ENCODE results near the gene ZNF431. TPM values are rescaled to one million over a fixed set of nuclear protein-coding genes. Genes with fewer than 3 reads are reported as not detected.
"Not testable (repeated sequence)": the region's sequence is repeated elsewhere in the genome, so short reads cannot be mapped to it uniquely, and the experiment has no call there.

The ZNF431 gene
- total and polyA plus RNA-seq, 3 donors from 2014 or later, result 12.8 to 50.0 (median 49.4) TPM

- Histone ChIP-seq H3K9me3 (no peaks in the 10 kb centered on the region), H3K27me3 (no peaks in the 10 kb centered on the region), H3K4me1 (no peaks in the 10 kb centered on the region), H3K4me3 (no peak overlapping the region), H3K27ac (no peak overlapping the region), H3K36me3 (ENCODE audit: low read depth, missing control alignments) (no peaks in the 10 kb centered on the region)
- TF ChIP-seq CTCF (IDR thresholded peaks at IDR 0.05) (no peak), POLR2A (IDR thresholded peaks at IDR 0.05) (no peak)
- intact Hi-C loops (cut with DNase I; ENCODE audit: low total_unique reads), result no loop called here
- 35 to 50% methylated on average over 6 of the region's 6 CpGs for WGBS, 2 donors
- DNase-seq, result no peak
Measured at GRCh38 chr19:21210037-21210621, 68.3 kb downstream of the ZNF431 start.

GRCh38 chr19:21221693-21222092 lies 79.9 kb downstream of the ZNF431 start:
- no peak for TF ChIP-seq POLR2A (IDR thresholded peaks at IDR 0.05)
- no peak for TF ChIP-seq CTCF (IDR thresholded peaks at IDR 0.05)
- Histone ChIP-seq H3K9me3 (no peaks in the 10 kb centered on the region), H3K4me1 (no peaks in the 10 kb centered on the region), H3K27me3 (no peaks in the 10 kb centered on the region), H3K27ac (no peak overlapping the region), H3K36me3 (ENCODE audit: low read depth, missing control alignments) (no peaks in the 10 kb centered on the region), H3K4me3 (no peak overlapping the region)
- no peak for DNase-seq
- intact Hi-C loops (cut with DNase I; ENCODE audit: low total_unique reads), result no loop called here

- H3K4me3 ChIP-seq; DNase-seq; intact Hi-C loops (cut with DNase I; ENCODE audit: low total_unique reads); H3K27me3 ChIP-seq; H3K4me1 ChIP-seq; H3K36me3 ChIP-seq (ENCODE audit: low read depth, missing control alignments); H3K9me3 ChIP-seq; H3K27ac ChIP-seq: not testable (repeated sequence)
- 82 to 88% methylated on average over 3 of the region's 3 CpGs for WGBS, 2 donors
Measured at GRCh38 chr19:21229938-21230337, 88.1 kb downstream of the ZNF431 start.

- no peaks in the 10 kb centered on the region for H3K9me3 ChIP-seq
- DNase-seq, result no peak
- WGBS, 2 donors, result 89 to 93% methylated on average over 2 of the region's 2 CpGs
- TF ChIP-seq CTCF (IDR thresholded peaks at IDR 0.05) (no peak), POLR2A (IDR thresholded peaks at IDR 0.05) (no peak)
- H3K36me3 ChIP-seq (ENCODE audit: low read depth, missing control alignments), result no peaks in the 10 kb centered on the region
- intact Hi-C loops (cut with DNase I; ENCODE audit: low total_unique reads), result no loop called here
- H3K4me1 ChIP-seq, result no peaks in the 10 kb centered on the region
- H3K4me3 ChIP-seq, result no peak overlapping the region
- no peak overlapping the region for H3K27ac ChIP-seq
- H3K27me3 ChIP-seq, result no peaks in the 10 kb centered on the region
Measured at GRCh38 chr19:21233691-21234090, 91.9 kb downstream of the ZNF431 start.

- H3K4me3 ChIP-seq; H3K27me3 ChIP-seq; H3K4me1 ChIP-seq; H3K27ac ChIP-seq; H3K9me3 ChIP-seq; H3K36me3 ChIP-seq (ENCODE audit: low read depth, missing control alignments); DNase-seq; intact Hi-C loops (cut with DNase I; ENCODE audit: low total_unique reads): not testable (repeated sequence)
- WGBS, 2 donors, result 92 to 94% methylated on average over 4 of the region's 4 CpGs
Measured at GRCh38 chr19:21236751-21237150, 94.9 kb downstream of the ZNF431 start.

- Histone ChIP-seq H3K4me3 (no peak overlapping the region), H3K4me1 (no peaks in the 10 kb centered on the region), H3K9me3 (no peaks in the 10 kb centered on the region), H3K27me3 (no peaks in the 10 kb centered on the region), H3K27ac (no peak overlapping the region), H3K36me3 (ENCODE audit: low read depth, missing control alignments) (no peaks in the 10 kb centered on the region)
- no peak for DNase-seq
- WGBS, 2 donors, result 93 to 98% methylated on average over 2 of the region's 2 CpGs
- TF ChIP-seq POLR2A (IDR thresholded peaks at IDR 0.05) (no peak), CTCF (IDR thresholded peaks at IDR 0.05) (no peak)
- intact Hi-C loops (cut with DNase I; ENCODE audit: low total_unique reads), result no loop called here
Measured at GRCh38 chr19:21238670-21239069, 96.8 kb downstream of the ZNF431 start.
